Karpas-422 (cell line): ENCODE data around the gene EEFSEC. TPM values are rescaled to one million over a fixed set of nuclear protein-coding genes. Genes with fewer than 3 reads are reported as not detected.

Experiments used
- DNase-seq: peaks from one replicate; pipeline ENCODE4 v3.0.0-alpha.2; 2015
- H2AFZ ChIP-seq: fragments of 200-600 bp; sonication (generic); 2 replicates; pipeline ENCODE4 v1.6.1; 2014; ENCODE audit warnings: antibody characterized with exemption, low read length, mixed read lengths
- H3K27ac ChIP-seq: fragments of 200-600 bp; sonication (generic); 2 replicates; pipeline ENCODE4 v1.5.1; 2014; ENCODE audit warnings: mild to moderate bottlenecking, low read length, moderate library complexity
- H3K27me3 ChIP-seq: fragments of 200-600 bp; sonication (generic); 2 replicates; pipeline ENCODE4 v1.6.1; 2014; ENCODE audit warnings: low read length, mixed read lengths
- H3K36me3 ChIP-seq: fragments of 200-600 bp; sonication (generic); 2 replicates; pipeline ENCODE4 v1.6.1; 2014; ENCODE audit warnings: low read length, mixed read lengths; ENCODE audit not compliant: insufficient read depth
- H3K4me1 ChIP-seq: fragments of 200-600 bp; sonication (generic); 2 replicates; pipeline ENCODE4 v1.6.1; 2014; ENCODE audit warnings: mild to moderate bottlenecking, low read length, mixed read lengths
- H3K4me2 ChIP-seq: fragments of 200-600 bp; sonication (generic); 2 replicates; pipeline ENCODE4 v1.6.1; 2014; ENCODE audit warnings: low read length, low read depth, mild to moderate bottlenecking; ENCODE audit not compliant: poor library complexity, severe bottlenecking
- H3K4me3 ChIP-seq: fragments of 200-600 bp; sonication (generic); 2 replicates; pipeline ENCODE4 v1.5.1; 2014; ENCODE audit warnings: mild to moderate bottlenecking, antibody characterized with exemption, low read length, mixed read lengths
- H3K79me2 ChIP-seq: fragments of 200-600 bp; sonication (generic); 2 replicates; pipeline ENCODE4 v1.6.1; 2014; ENCODE audit warnings: mild to moderate bottlenecking, low read length, mixed read lengths
- H3K9ac ChIP-seq: fragments of 200-600 bp; sonication (generic); 2 replicates; pipeline ENCODE4 v1.6.0; 2014; ENCODE audit warnings: low read length
- H3K9me2 ChIP-seq: fragments of 200-600 bp; sonication (generic), shearing (Covaris generic); replicated peaks from 2 replicates; pipeline ENCODE4 v1.6.0; 2014; ENCODE audit warnings: mild to moderate bottlenecking, low read length, moderate library complexity; ENCODE audit not compliant: insufficient read depth
- H3K9me3 ChIP-seq: fragments of 300-700, 200-600 bp; sonication (generic); 2 replicates; pipeline ENCODE4 v1.6.1; 2014; ENCODE audit warnings: low read length, mixed read lengths
- H4K20me1 ChIP-seq: fragments of 200-600 bp; sonication (generic); 2 replicates; pipeline ENCODE4 v1.6.1; 2014; ENCODE audit warnings: mild to moderate bottlenecking, antibody characterized with exemption, low read length, low read depth; ENCODE audit not compliant: insufficient read depth
- total RNA-seq: library from RNA; depleted of rRNA; stranded (reverse); fragments of >200 nt; shearing (Covaris generic); gene quantifications from 2 replicates; pipeline ENCODE4 v1.2.3, GENCODE V29; 2014; ENCODE audit warnings: low replicate concordance

Gene EEFSEC
- total RNA-seq, 1 experiment from 2014 or later: 10.1 TPM

- DNase-seq: no peak
- H3K9ac ChIP-seq: no peak overlapping the region
- H3K27me3 ChIP-seq: no peaks in the 10 kb centered on the region
- no peaks in the 10 kb centered on the region for H3K79me2 ChIP-seq
- no peak overlapping the region for H3K27ac ChIP-seq
- H3K4me2 ChIP-seq: no peak overlapping the region
- no peaks in the 10 kb centered on the region for H4K20me1 ChIP-seq
- no peaks in the 10 kb centered on the region for H3K9me3 ChIP-seq
- H2AFZ ChIP-seq: no peak overlapping the region
- no peaks in the 10 kb centered on the region for H3K36me3 ChIP-seq
- H3K4me3 ChIP-seq: no peak overlapping the region
- H3K4me1 ChIP-seq: peaks cover 27% of the 10 kb centered on the region
- H3K9me2 ChIP-seq: no peaks in the 10 kb centered on the region
These were observed 212.9 kb downstream of the EEFSEC start for GRCh38 chr3:128366136-128366535.

DNA sequence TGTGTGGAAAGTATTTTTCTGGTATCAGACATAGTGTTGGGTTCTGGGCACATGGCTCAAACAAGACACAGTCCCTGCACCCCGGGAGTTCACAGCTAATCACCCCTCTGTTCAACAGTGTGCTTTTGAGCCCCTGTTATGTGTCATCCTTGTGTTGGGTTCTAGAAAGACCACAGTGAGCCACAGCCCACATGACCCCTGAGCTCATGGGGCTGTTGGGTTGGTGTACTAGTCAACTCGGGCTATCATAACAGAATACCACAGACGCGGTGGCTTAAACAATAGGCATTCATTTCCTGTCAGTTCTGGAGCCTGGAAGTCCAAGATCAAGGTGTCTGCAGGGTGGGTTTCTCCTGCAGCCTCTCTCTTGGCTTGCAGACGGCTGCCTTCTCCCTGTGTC lies 213.4 kb downstream of the EEFSEC start:
- Histone ChIP-seq H3K9me2 (no peaks in the 10 kb centered on the region), H3K9ac (no peak overlapping the region), H2AFZ (no peak overlapping the region), H3K79me2 (no peaks in the 10 kb centered on the region), H3K36me3 (no peaks in the 10 kb centered on the region), H4K20me1 (no peaks in the 10 kb centered on the region), H3K4me3 (no peak overlapping the region), H3K27me3 (no peaks in the 10 kb centered on the region), H3K4me2 (no peak overlapping the region), H3K4me1 (peaks cover 33% of the 10 kb centered on the region), H3K9me3 (no peaks in the 10 kb centered on the region), H3K27ac (no peak overlapping the region)
- no peak for DNase-seq

DNA sequence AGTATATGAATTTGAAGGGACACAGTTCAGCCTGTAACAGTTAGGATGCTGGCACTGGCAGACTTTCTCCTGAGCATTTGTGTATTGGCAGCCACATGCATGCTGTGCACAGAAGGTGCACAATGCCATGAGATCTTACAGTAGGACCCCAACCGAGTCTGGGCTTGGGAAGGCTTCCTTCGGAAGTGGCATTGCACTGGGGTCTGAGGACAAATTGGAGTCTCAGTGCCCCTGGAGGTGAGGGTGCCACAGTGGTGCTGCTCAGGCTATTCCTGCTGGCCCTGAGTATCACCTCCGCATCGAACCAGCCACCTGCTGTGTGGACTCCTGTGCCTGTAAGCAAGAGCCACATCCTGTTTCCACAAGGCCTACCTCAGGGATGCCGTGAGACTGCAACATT lies 213.9 kb downstream of the EEFSEC start:
- Histone ChIP-seq H3K9me2 (no peaks in the 10 kb centered on the region), H3K4me1 (peaks cover 34% of the 10 kb centered on the region), H3K36me3 (no peaks in the 10 kb centered on the region), H3K79me2 (no peaks in the 10 kb centered on the region), H3K4me2 (no peak overlapping the region), H3K9ac (no peak overlapping the region), H3K9me3 (no peaks in the 10 kb centered on the region), H3K4me3 (no peak overlapping the region), H4K20me1 (no peaks in the 10 kb centered on the region), H2AFZ (no peak overlapping the region), H3K27me3 (no peaks in the 10 kb centered on the region), H3K27ac (no peak overlapping the region)
- no peak for DNase-seq

- no peaks in the 10 kb centered on the region for H3K9me3 ChIP-seq
- H3K4me3 ChIP-seq: no peak overlapping the region
- no peak overlapping the region for H2AFZ ChIP-seq
- peaks cover 34% of the 10 kb centered on the region for H3K4me1 ChIP-seq
- no peaks in the 10 kb centered on the region for H3K79me2 ChIP-seq
- H3K9ac ChIP-seq: no peak overlapping the region
- no peak for DNase-seq
- H3K36me3 ChIP-seq: no peaks in the 10 kb centered on the region
- H3K27ac ChIP-seq: no peak overlapping the region
- no peaks in the 10 kb centered on the region for H3K27me3 ChIP-seq
- no peaks in the 10 kb centered on the region for H4K20me1 ChIP-seq
- H3K9me2 ChIP-seq: no peaks in the 10 kb centered on the region
- H3K4me2 ChIP-seq: no peak overlapping the region
These were observed 214.5 kb downstream of the EEFSEC start for GRCh38 chr3:128367761-128368160.

GRCh38 chr3:128368626-128369025 lies 215.3 kb downstream of the EEFSEC start:
- no peak for DNase-seq
- H3K4me3 ChIP-seq: no peak overlapping the region
- H3K9ac ChIP-seq: no peak overlapping the region
- no peaks in the 10 kb centered on the region for H3K9me3 ChIP-seq
- H3K27me3 ChIP-seq: no peaks in the 10 kb centered on the region
- H3K79me2 ChIP-seq: no peaks in the 10 kb centered on the region
- H3K27ac ChIP-seq: 0 out of 2 replicates have a peak overlapping the region, but pooled peaks have one; percentile 60
- H3K4me1 ChIP-seq: peaks cover 40% of the 10 kb centered on the region
- no peaks in the 10 kb centered on the region for H4K20me1 ChIP-seq
- H2AFZ ChIP-seq: no peak overlapping the region
- H3K4me2 ChIP-seq: peak overlapping the region; percentile 49
- no peaks in the 10 kb centered on the region for H3K9me2 ChIP-seq
- no peaks in the 10 kb centered on the region for H3K36me3 ChIP-seq

GRCh38 chr3:128369121-128369703 lies 215.9 kb downstream of the EEFSEC start:
- H4K20me1 ChIP-seq: no peaks in the 10 kb centered on the region
- no peaks in the 10 kb centered on the region for H3K79me2 ChIP-seq
- peaks cover 46% of the 10 kb centered on the region for H3K4me1 ChIP-seq
- no peaks in the 10 kb centered on the region for H3K9me3 ChIP-seq
- peak overlapping the region; percentile 2; the same call in 1 of the 2 replicates for H3K9ac ChIP-seq
- no peaks in the 10 kb centered on the region for H3K9me2 ChIP-seq
- no peaks in the 10 kb centered on the region for H3K27me3 ChIP-seq
- H3K4me3 ChIP-seq: no peak overlapping the region
- H3K4me2 ChIP-seq: peak overlapping the region; percentile 49
- DNase-seq: no peak
- H2AFZ ChIP-seq: no peak overlapping the region
- peak overlapping the region; percentile 60 for H3K27ac ChIP-seq
- no peaks in the 10 kb centered on the region for H3K36me3 ChIP-seq

- peak overlapping the region; percentile 49 for H3K4me2 ChIP-seq
- H3K4me3 ChIP-seq: no peak overlapping the region
- no peaks in the 10 kb centered on the region for H3K36me3 ChIP-seq
- peak; percentile 81 for DNase-seq
- H3K27me3 ChIP-seq: no peaks in the 10 kb centered on the region
- peaks cover 54% of the 10 kb centered on the region for H3K4me1 ChIP-seq
- H3K9ac ChIP-seq: peak overlapping the region; percentile 48
- no peaks in the 10 kb centered on the region for H3K9me2 ChIP-seq
- no peak overlapping the region for H2AFZ ChIP-seq
- H3K27ac ChIP-seq: peak overlapping the region; percentile 60
- no peaks in the 10 kb centered on the region for H3K79me2 ChIP-seq
- H4K20me1 ChIP-seq: no peaks in the 10 kb centered on the region
- no peaks in the 10 kb centered on the region for H3K9me3 ChIP-seq
These were observed 216.8 kb downstream of the EEFSEC start for GRCh38 chr3:128369881-128370642.

DNA sequence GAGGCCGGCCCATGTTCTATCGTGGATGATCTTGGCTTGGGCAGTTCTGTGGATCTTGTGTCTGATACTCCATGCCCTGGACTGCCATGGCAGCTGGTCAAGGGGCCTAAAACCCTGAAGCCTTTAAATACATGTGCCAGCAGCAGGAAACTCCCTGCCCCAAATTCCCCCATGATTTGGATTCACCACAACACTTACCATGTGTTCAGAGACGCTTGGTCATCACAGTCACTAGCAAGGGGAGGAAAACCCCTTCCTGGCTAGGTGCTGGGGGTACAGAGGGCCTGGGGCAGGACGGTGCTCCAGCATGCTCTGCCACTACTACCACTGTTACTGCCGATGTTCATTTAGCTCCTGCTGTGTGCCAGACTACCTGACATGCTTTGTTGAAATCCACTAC lies 219.0 kb downstream of the EEFSEC start:
- Histone ChIP-seq H3K4me2 (no peak overlapping the region), H2AFZ (no peak overlapping the region), H3K4me3 (no peak overlapping the region), H3K79me2 (no peaks in the 10 kb centered on the region), H3K4me1 (peaks cover 64% of the 10 kb centered on the region), H4K20me1 (no peaks in the 10 kb centered on the region), H3K27ac (no peak overlapping the region), H3K9ac (no peak overlapping the region), H3K9me2 (no peaks in the 10 kb centered on the region), H3K27me3 (no peaks in the 10 kb centered on the region), H3K9me3 (no peaks in the 10 kb centered on the region), H3K36me3 (no peaks in the 10 kb centered on the region)
- no peak for DNase-seq
